HEK293 (cell line): ENCODE results near the gene PPP1R11.

ENCODE experiments used
- CTCF ChIA-PET: fragments of 350-600 bp; formaldehyde crosslinking; extraction: SDS; loops from one replicate; lab custom pipeline; 2021; ENCODE audit warnings: antibody characterized with exemption; lab: Yijun Ruan, JAX
- POLR2A ChIA-PET: fragments of 300-600 bp; formaldehyde crosslinking; extraction: SDS; loops from one replicate; lab custom pipeline; 2020; ENCODE audit warnings: antibody characterized with exemption, inconsistent platforms; lab: Yijun Ruan, JAX
- H3K27ac ChIP-seq: fragments of 200-500 bp; sonication (Bioruptor generic); 2 replicates; pipeline ENCODE4 v1.5.1; 2014; ENCODE audit warnings: low read depth, low read length, control low read depth, inconsistent platforms; ENCODE audit errors: extremely low read depth
- H3K36me3 ChIP-seq, 2 experiments: fragments of 200-500 bp in 1 of 2; sonication (Bioruptor generic) in 1 of 2; 1 replicate in 1 of 2; 2 replicates in 1 of 2; pipeline ENCODE4 v1.5.1; 2014 to 2017; ENCODE audit warnings: inconsistent platforms in 2 of 2, low read length in 2 of 2; ENCODE audit not compliant: control insufficient read depth in 2 of 2, insufficient read depth in 1 of 2
- H3K4me1 ChIP-seq: fragments of 200-500 bp; sonication (Bioruptor generic); 2 replicates; pipeline ENCODE4 v1.5.1; 2014; ENCODE audit warnings: mild to moderate bottlenecking, low read length, inconsistent platforms; ENCODE audit not compliant: control insufficient read depth, insufficient read depth
- H3K4me3 ChIP-seq: 2 replicates; pipeline ENCODE4 v1.5.1; 2011; ENCODE audit warnings: low read depth, mild to moderate bottlenecking, control low read depth, low read length, moderate library complexity
- H3K9me3 ChIP-seq: fragments of 200-500 bp; sonication (Bioruptor generic); 2 replicates; pipeline ENCODE4 v1.5.1; 2014; ENCODE audit warnings: low read depth, low read length, inconsistent platforms; ENCODE audit not compliant: control insufficient read depth, insufficient read depth
- FEZF1 ChIP-seq: fragments of 450-650 bp; formaldehyde crosslinking; IDR thresholded peaks from 2 replicates; pipeline ENCODE4 v1.5.1; 2016; ENCODE audit warnings: missing biosample characterization, missing genetic modification characterization
- GLI4 ChIP-seq: fragments of 450-650 bp; formaldehyde crosslinking; IDR thresholded peaks from 2 replicates; pipeline ENCODE4 v1.5.1; 2016; ENCODE audit warnings: missing biosample characterization, missing genetic modification characterization
- GLIS2 ChIP-seq: fragments of 450-650 bp; formaldehyde crosslinking; IDR thresholded peaks from 2 replicates; pipeline ENCODE4 v1.5.1; 2016; ENCODE audit warnings: missing biosample characterization, missing genetic modification characterization
- HOXC10 ChIP-seq: sonication (generic); formaldehyde crosslinking; IDR thresholded peaks from 2 replicates; pipeline ENCODE4 v1.8.1; 2023; ENCODE audit warnings: mild to moderate bottlenecking, missing genetic modification reagents
- HOXD13 ChIP-seq: sonication (generic); formaldehyde crosslinking; IDR thresholded peaks from 2 replicates; pipeline ENCODE4 v1.8.0; 2022; ENCODE audit warnings: missing genetic modification reagents, borderline replicate concordance
- IKZF3 ChIP-seq: fragments of 450-650 bp; IDR thresholded peaks from 2 replicates; pipeline ENCODE4 v1.5.0; 2018; ENCODE audit warnings: missing biosample characterization, mild to moderate bottlenecking, missing genetic modification characterization, moderate library complexity
- MEIS1 ChIP-seq: sonication (generic); formaldehyde crosslinking; IDR thresholded peaks from 2 replicates; pipeline ENCODE4 v1.8.1; 2022; ENCODE audit warnings: missing genetic modification reagents, mild to moderate bottlenecking, borderline replicate concordance
- SCRT1 ChIP-seq: fragments of 450-650 bp; formaldehyde crosslinking; IDR thresholded peaks from 2 replicates; pipeline ENCODE4 v1.5.1; 2016; ENCODE audit warnings: missing biosample characterization, missing genetic modification characterization, borderline replicate concordance
- TCF7L2 ChIP-seq: IDR thresholded peaks from 2 replicates; pipeline ENCODE4 v1.6.1; 2011; ENCODE audit warnings: low read depth, mild to moderate bottlenecking, inconsistent platforms, low read length, moderate library complexity, borderline replicate concordance
- WT1 ChIP-seq: fragments of 450-650 bp; formaldehyde crosslinking; IDR thresholded peaks from 2 replicates; pipeline ENCODE4 v1.5.1; 2016; ENCODE audit warnings: missing biosample characterization, missing genetic modification characterization
- ZBTB1 ChIP-seq: fragments of 450-650 bp; formaldehyde crosslinking; IDR thresholded peaks from 2 replicates; pipeline ENCODE4 v1.5.1; 2016; ENCODE audit warnings: missing biosample characterization, missing genetic modification characterization
- ZFHX2 ChIP-seq: fragments of 450-650 bp; formaldehyde crosslinking; conservative IDR thresholded peaks from 2 replicates; pipeline ENCODE4 v1.5.1; 2016; ENCODE audit warnings: missing biosample characterization, missing genetic modification characterization
- ZNF223 ChIP-seq: fragments of 450-650 bp; formaldehyde crosslinking; IDR thresholded peaks from 2 replicates; pipeline ENCODE4 v1.5.1; 2016; ENCODE audit warnings: missing biosample characterization, missing genetic modification characterization
- ZNF248 ChIP-seq: fragments of 450-650 bp; formaldehyde crosslinking; IDR thresholded peaks from 2 replicates; pipeline ENCODE4 v1.5.1; 2017; ENCODE audit warnings: missing biosample characterization, missing genetic modification characterization
- ZNF266 ChIP-seq: fragments of 450-650 bp; formaldehyde crosslinking; IDR thresholded peaks from 2 replicates; pipeline ENCODE4 v1.5.1; 2016; ENCODE audit warnings: missing biosample characterization, missing genetic modification characterization, low read depth
- ZNF274 ChIP-seq, 2 experiments: fragments of 200-500 bp in 1 of 2; fragments of 450-650 bp in 1 of 2; sonication (Bioruptor generic) in 1 of 2; formaldehyde crosslinking in 1 of 2; IDR thresholded peaks; 2 replicates each; pipeline versions ENCODE4 v1.5.1 to v1.6.1; 2014 to 2016; ENCODE audit warnings: borderline replicate concordance in 1 of 2, inconsistent platforms in 1 of 2, low read length in 1 of 2, missing biosample characterization in 1 of 2, missing genetic modification characterization in 1 of 2
- ZNF335 ChIP-seq: fragments of 450-650 bp; formaldehyde crosslinking; conservative IDR thresholded peaks from 2 replicates; pipeline ENCODE4 v1.5.1; 2016; ENCODE audit warnings: missing biosample characterization, missing genetic modification characterization
- ZNF37A ChIP-seq: fragments of 450-650 bp; IDR thresholded peaks from 2 replicates; pipeline ENCODE4 v1.5.1; 2018; ENCODE audit warnings: missing biosample characterization, missing genetic modification characterization
- ZNF561 ChIP-seq: fragments of 450-650 bp; IDR thresholded peaks from 2 replicates; pipeline ENCODE4 v1.5.1; 2018; ENCODE audit warnings: missing biosample characterization, missing genetic modification characterization, borderline replicate concordance
- ZNF600 ChIP-seq: fragments of 450-650 bp; formaldehyde crosslinking; IDR thresholded peaks from 2 replicates; pipeline ENCODE4 v1.5.1; 2016; ENCODE audit warnings: missing biosample characterization, missing genetic modification characterization
- ZNF660 ChIP-seq: fragments of 450-650 bp; IDR thresholded peaks from 2 replicates; pipeline ENCODE4 v1.5.1; 2018; ENCODE audit warnings: missing biosample characterization, mild to moderate bottlenecking, missing genetic modification characterization
- ZNF701 ChIP-seq: fragments of 450-650 bp; formaldehyde crosslinking; IDR thresholded peaks from 2 replicates; pipeline ENCODE4 v1.5.1; 2016; ENCODE audit warnings: missing biosample characterization, missing genetic modification characterization
- ZNF76 ChIP-seq: fragments of 450-650 bp; formaldehyde crosslinking; IDR thresholded peaks from 2 replicates; pipeline ENCODE4; 2016; ENCODE audit warnings: low read depth, missing biosample characterization, missing genetic modification characterization, borderline replicate concordance
- ZSCAN23 ChIP-seq: fragments of 450-650 bp; formaldehyde crosslinking; IDR thresholded peaks from 2 replicates; pipeline ENCODE4 v1.5.1; 2016; ENCODE audit warnings: missing biosample characterization, missing genetic modification characterization
- TF ChIP-seq, protein P1 (sequence below): fragments of 450-650 bp; formaldehyde crosslinking; IDR thresholded peaks from 2 replicates; pipeline ENCODE4 v1.5.1; 2017; ENCODE audit warnings: missing biosample characterization, missing genetic modification characterization
- TF ChIP-seq, protein P2 (sequence below): fragments of 450-650 bp; formaldehyde crosslinking; optimal IDR thresholded peaks from 2 replicates; pipeline ENCODE3; 2016; ENCODE audit warnings: missing biosample characterization, mild to moderate bottlenecking, missing genetic modification characterization
- TF ChIP-seq, protein P3 (sequence below): sonication (generic); formaldehyde crosslinking; IDR thresholded peaks from 2 replicates; pipeline ENCODE4 v1.8.1; 2022; ENCODE audit warnings: mild to moderate bottlenecking, moderate library complexity, missing genetic modification reagents
- TF ChIP-seq, protein P4 (sequence below): fragments of 450-650 bp; formaldehyde crosslinking; IDR thresholded peaks from 2 replicates; pipeline ENCODE4 v1.5.1; 2016; ENCODE audit warnings: missing biosample characterization, missing genetic modification characterization, borderline replicate concordance
- TF ChIP-seq, protein P5 (sequence below): fragments of 450-650 bp; formaldehyde crosslinking; IDR thresholded peaks from 2 replicates; pipeline ENCODE4 v1.5.1; 2016; ENCODE audit warnings: missing biosample characterization, missing genetic modification characterization, low read depth

The PPP1R11 gene

DNA sequence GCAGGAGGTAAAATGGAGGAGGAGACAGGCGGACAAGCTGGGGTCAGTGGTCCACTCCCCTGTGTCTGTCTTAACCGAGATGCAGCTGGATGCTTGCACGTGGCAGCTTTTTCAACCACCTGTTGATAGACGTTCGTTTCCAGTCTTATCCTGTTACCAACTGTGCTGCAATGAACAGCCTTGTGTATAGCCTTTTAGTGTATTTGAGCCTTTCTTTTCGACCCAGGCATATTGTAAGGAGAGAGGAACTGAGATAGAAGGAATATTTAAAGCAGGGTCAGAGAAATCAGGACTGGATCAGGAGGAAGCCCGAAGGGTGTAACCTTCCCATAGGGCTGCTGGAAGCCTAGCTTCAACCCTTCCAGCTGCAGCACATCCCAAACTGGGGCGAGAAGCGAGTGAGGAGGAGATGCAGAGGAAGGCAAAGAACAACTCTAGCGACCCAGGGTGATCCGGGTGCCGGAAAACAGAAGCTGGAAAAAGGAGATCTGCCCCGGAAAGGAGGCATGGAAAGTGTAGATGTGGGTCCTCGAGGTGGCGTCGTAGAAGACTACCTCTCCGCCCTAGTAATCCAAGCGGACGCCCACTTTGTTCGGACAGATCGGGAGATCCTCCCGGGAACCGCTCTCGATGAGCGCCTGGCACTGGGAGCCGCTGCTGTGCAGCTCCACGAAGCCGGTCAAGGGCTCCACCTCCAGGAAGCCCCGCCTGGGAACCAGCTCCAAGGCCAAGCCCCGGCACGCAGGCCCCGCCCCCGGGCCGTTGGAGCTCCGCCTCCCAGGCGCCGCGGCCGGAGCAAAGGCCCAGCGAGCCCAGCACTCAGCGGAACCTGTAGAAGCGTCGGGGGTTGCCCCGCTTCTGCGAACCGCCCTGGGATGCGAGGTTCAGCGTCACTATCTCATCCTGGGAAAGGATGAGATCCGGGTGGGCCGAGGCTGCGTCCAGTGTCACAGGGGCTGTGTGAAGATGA is 34.7 kb downstream of the PPP1R11 start (continued):
- TF ChIP-seq SCRT1 (no peak; the same call in none of the 2 replicates), ZNF266 (tag by site-specific recombination) (no peak), ZNF274 (IDR thresholded peaks at IDR 0.05; ENCODE audit: low read length) (no peak), ZNF274 (tag by site-specific recombination; IDR thresholded peaks at IDR 0.05; ENCODE audit: borderline replicate concordance) (no peak), ZSCAN23 (no peak), HOXC10 (CRISPR knock-in tag) (no peak), ZNF76 (tag by site-specific recombination) (no peak), ZNF561 (tag by site-specific recombination) (no peak), ZNF701 (tag by site-specific recombination) (no peak), IKZF3 (tag by site-specific recombination) (peak; percentile 91)
- TF ChIP-seq, protein P1, sequence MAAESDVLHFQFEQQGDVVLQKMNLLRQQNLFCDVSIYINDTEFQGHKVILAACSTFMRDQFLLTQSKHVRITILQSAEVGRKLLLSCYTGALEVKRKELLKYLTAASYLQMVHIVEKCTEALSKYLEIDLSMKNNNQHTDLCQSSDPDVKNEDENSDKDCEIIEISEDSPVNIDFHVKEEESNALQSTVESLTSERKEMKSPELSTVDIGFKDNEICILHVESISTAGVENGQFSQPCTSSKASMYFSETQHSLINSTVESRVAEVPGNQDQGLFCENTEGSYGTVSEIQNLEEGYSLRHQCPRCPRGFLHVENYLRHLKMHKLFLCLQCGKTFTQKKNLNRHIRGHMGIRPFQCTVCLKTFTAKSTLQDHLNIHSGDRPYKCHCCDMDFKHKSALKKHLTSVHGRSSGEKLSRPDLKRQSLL (tag by site-specific recombination): no peak
- TF ChIP-seq, all 188 proteins: peak for 36

DNA sequence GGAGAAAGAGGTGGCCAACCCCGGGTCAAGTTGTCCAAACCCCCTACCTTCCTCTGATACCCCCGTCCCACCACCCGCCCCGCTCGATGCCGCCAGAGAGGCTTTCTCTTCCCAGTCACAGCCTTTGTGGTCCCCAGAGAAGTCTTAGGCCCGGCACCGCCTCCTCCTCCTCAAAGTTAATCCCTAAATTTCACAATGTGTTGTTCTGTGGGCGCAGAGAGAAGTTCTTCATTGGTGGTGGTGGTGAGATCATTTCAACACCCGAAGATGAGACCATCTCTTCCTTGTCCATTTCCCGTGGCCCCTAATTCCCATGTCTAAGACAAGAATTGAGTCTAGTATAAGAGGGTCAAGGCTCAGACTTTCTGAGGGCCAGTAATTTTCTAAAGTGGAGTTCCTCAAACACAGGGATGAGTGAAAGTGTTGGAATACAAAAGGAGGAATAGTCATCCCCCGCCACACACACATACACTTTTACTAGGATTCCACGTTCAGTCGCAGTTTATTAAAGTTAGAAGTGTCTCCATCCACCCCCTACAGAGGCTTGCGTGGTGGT is 35.5 kb downstream of the PPP1R11 start:
- POLR2A ChIA-PET: interaction anchor here (0.7 to 2.7 kb wide), 22 partner anchors 9 to 224 kb away, joined by 3 to 36 read pairs (median 5); partner anchors contain the start of genes POLR1H, PPP1R11, TRIM26 and TRIM39
- CTCF ChIA-PET: interaction anchor here (0.5 to 5.7 kb wide), 47 partner anchors 8 to 448 kb away, joined by 3 to 200 read pairs (median 5); partner anchors contain the start of genes POLR1H, PPP1R11, TRIM26 and TRIM31
- Histone ChIP-seq H3K27ac (no peak overlapping the region; the same call in 1 of the 2 replicates), H3K9me3 (no peaks in the 10 kb centered on the region), H3K36me3 (no peaks in the 10 kb centered on the region), H3K4me1 (peaks cover 15% of the 10 kb centered on the region), H3K4me3 (peak overlapping the region; percentile 33)
- TF ChIP-seq FEZF1 (tag by site-specific recombination): no peak
- TF ChIP-seq, protein P2, sequence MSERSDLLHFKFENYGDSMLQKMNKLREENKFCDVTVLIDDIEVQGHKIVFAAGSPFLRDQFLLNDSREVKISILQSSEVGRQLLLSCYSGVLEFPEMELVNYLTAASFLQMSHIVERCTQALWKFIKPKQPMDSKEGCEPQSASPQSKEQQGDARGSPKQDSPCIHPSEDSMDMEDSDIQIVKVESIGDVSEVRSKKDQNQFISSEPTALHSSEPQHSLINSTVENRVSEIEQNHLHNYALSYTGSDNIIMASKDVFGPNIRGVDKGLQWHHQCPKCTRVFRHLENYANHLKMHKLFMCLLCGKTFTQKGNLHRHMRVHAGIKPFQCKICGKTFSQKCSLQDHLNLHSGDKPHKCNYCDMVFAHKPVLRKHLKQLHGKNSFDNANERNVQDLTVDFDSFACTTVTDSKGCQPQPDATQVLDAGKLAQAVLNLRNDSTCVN (tag by site-specific recombination): peak; percentile 15
- TF ChIP-seq GLI4: no peak
- TF ChIP-seq WT1 (tag by site-specific recombination): no peak
- no peak for TF ChIP-seq ZBTB1 (tag by site-specific recombination)
- no peak for TF ChIP-seq ZNF248 (tag by site-specific recombination)
- TF ChIP-seq, protein P3, sequence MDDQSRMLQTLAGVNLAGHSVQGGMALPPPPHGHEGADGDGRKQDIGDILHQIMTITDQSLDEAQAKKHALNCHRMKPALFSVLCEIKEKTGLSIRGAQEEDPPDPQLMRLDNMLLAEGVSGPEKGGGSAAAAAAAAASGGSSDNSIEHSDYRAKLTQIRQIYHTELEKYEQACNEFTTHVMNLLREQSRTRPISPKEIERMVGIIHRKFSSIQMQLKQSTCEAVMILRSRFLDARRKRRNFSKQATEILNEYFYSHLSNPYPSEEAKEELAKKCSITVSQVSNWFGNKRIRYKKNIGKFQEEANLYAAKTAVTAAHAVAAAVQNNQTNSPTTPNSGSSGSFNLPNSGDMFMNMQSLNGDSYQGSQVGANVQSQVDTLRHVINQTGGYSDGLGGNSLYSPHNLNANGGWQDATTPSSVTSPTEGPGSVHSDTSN (CRISPR knock-in tag): no peak
- TF ChIP-seq TCF7L2: no peak
- TF ChIP-seq HOXD13: no peak
- no peak for TF ChIP-seq ZNF335 (tag by site-specific recombination)
- TF ChIP-seq ZNF37A (tag by site-specific recombination): no peak
- TF ChIP-seq, protein P4, sequence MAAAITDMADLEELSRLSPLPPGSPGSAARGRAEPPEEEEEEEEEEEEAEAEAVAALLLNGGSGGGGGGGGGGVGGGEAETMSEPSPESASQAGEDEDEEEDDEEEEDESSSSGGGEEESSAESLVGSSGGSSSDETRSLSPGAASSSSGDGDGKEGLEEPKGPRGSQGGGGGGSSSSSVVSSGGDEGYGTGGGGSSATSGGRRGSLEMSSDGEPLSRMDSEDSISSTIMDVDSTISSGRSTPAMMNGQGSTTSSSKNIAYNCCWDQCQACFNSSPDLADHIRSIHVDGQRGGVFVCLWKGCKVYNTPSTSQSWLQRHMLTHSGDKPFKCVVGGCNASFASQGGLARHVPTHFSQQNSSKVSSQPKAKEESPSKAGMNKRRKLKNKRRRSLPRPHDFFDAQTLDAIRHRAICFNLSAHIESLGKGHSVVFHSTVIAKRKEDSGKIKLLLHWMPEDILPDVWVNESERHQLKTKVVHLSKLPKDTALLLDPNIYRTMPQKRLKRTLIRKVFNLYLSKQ (tag by site-specific recombination): no peak
- TF ChIP-seq GLIS2: no peak; the same call in 1 of the 2 replicates
- TF ChIP-seq, protein P5, sequence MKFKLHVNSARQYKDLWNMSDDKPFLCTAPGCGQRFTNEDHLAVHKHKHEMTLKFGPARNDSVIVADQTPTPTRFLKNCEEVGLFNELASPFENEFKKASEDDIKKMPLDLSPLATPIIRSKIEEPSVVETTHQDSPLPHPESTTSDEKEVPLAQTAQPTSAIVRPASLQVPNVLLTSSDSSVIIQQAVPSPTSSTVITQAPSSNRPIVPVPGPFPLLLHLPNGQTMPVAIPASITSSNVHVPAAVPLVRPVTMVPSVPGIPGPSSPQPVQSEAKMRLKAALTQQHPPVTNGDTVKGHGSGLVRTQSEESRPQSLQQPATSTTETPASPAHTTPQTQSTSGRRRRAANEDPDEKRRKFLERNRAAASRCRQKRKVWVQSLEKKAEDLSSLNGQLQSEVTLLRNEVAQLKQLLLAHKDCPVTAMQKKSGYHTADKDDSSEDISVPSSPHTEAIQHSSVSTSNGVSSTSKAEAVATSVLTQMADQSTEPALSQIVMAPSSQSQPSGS: no peak
- TF ChIP-seq ZNF223 (tag by site-specific recombination): no peak
- TF ChIP-seq MEIS1 (CRISPR knock-in tag): no peak
- TF ChIP-seq ZNF660: no peak
- no peak for TF ChIP-seq ZNF600
- 0 out of 2 replicates have a peak, but pooled peaks have one; percentile 20 for TF ChIP-seq ZFHX2 (tag by site-specific recombination)
